GM19043 (cell line): ENCODE data around the gene SGSM1.

ENCODE experiments used
- ATAC-seq: cut with Tn5 transposase; IDR thresholded peaks from one replicate; pipeline ENCODE4 v1.9.1; 2021; ENCODE audit warnings: low read depth; ENCODE audit not compliant: unreplicated experiment

SGSM1 gene

GRCh38 chr22:24947881-24948280 is 141.9 kb downstream of the SGSM1 start:
- no peak for ATAC-seq

- no peak for ATAC-seq
Observed at GRCh38 chr22:24948356-24949202, 142.6 kb downstream of the SGSM1 start.

- ATAC-seq, result no peak
Observed at GRCh38 chr22:24950272-24950902, 144.4 kb downstream of the SGSM1 start.

- peak; percentile 53 for ATAC-seq
Observed at GRCh38 chr22:24951942-24952836, 146.2 kb downstream of the SGSM1 start, which contains the start of gene KIAA1671. TSS of gene KIAA1671 (plus strand) at chr22:24952716. CDS start at chr22:25028000, 75,284 bp downstream.

- no peak for ATAC-seq
Observed at GRCh38 chr22:24952837-24953383, 146.9 kb downstream of the SGSM1 start.

GRCh38 chr22:24953384-24954113 is 147.5 kb downstream of the SGSM1 start:
- no peak for ATAC-seq

GRCh38 chr22:24954114-24954463 is 148.1 kb downstream of the SGSM1 start:
- no peak for ATAC-seq

- ATAC-seq, result no peak
Observed at GRCh38 chr22:24954856-24955255, 148.8 kb downstream of the SGSM1 start.

GRCh38 chr22:24957043-24957442 is 151.0 kb downstream of the SGSM1 start:
- no peak for ATAC-seq

- no peak for ATAC-seq
Observed at GRCh38 chr22:24961217-24961844, 155.3 kb downstream of the SGSM1 start.

- ATAC-seq, result no peak
Observed at GRCh38 chr22:24962094-24962493, 156.1 kb downstream of the SGSM1 start.

GRCh38 chr22:24962835-24963234 is 156.8 kb downstream of the SGSM1 start:
- no peak for ATAC-seq

- ATAC-seq, result no peak
Observed at GRCh38 chr22:24964441-24964840, 158.4 kb downstream of the SGSM1 start.

GRCh38 chr22:24965822-24966626 is 160.0 kb downstream of the SGSM1 start:
- ATAC-seq, result no peak

- ATAC-seq, result no peak
Observed at GRCh38 chr22:24968066-24968561, 162.1 kb downstream of the SGSM1 start.

- ATAC-seq, result no peak
Observed at GRCh38 chr22:24969560-24970301, 163.7 kb downstream of the SGSM1 start.

- ATAC-seq, result no peak
Observed at GRCh38 chr22:24972369-24972768, 166.4 kb downstream of the SGSM1 start.

GRCh38 chr22:24973872-24974271 is 167.9 kb downstream of the SGSM1 start:
- no peak for ATAC-seq
